GM18517 (cell line): Measurements from ENCODE around the gene TRIM3.
A peak's percentile ranks its signal among the peaks of the same experiment; 100 is the strongest.

Source experiments
- ATAC-seq: cut with Tn5 transposase; IDR thresholded peaks from one replicate; pipeline ENCODE4 v1.9.1; 2021; ENCODE audit warnings: mild to moderate bottlenecking, moderate library complexity; ENCODE audit not compliant: unreplicated experiment

The TRIM3 gene

DNA sequence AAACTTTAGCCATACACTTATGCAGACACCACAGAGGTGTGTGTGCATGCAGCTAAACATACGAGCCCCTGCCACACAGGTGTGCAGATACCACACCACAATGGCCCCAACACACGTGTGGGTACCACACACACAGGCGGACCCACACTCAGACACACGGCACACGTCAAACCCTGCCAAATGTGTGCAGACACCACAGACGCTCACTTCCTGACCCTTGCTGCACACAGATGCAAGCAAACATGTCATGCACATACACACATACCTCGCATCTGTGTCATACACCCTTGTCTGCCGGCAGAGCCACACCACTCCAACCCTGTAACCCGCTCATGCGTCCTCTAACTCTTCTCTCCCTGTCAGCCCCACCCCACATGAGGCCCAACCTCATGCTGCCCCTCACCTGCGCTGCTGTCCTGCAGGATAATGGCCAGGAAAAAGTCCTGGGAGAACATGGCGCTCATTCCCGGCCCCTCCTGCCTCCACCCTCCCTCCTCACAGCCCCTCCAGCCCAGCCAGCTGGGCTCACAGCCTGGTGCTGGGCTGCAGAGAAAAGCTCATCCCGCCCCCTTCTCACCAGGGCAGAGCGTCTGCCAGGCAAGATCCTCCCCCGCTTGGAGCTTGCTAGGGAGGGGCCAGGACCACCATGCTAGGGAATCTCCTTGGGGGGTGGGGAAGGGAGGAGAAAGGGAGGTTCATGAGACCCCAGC lies 69.2 kb downstream of the TRIM3 start:
- ATAC-seq, result no peak

DNA sequence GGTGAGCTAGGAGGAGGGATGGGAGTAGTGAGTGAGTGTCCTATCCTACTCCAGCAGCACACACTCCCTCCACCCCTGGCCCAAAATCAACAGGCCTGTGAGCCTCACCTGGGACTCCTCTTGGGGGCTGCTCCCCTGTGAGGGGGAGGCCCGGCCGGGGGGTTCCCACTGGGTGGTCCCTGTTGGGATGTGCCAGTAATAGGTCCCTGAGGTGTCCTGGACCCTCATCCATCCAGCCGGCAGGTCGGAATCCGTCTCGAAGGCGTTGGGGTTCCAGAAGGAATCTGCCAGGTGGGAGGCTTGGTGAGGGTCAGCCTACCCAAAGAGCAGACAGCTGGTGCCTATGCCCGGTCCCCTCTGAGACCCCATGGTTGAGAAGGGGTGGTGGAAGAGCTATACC lies 70.2 kb downstream of the TRIM3 start:
- no peak for ATAC-seq

DNA sequence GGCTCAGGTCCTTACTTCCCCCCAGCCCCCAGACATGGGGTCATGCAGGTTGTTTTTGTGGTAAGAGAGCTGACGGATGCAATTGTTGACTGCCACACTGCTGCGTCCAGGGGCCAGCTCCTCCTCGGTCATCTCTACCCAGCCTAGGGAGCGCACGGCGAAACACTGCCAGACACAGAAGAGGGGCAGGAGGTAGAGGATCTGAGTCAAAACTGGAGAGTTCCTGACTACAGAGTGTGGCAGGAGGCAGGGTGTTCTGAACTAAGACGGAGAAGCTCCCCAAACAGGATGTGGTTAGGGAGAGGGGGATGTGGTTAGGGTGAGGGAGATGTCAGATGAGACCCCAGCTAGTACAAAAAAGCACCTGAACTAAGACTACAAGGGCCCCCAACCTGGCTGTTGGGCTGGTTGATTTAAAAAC lies 71.2 kb downstream of the TRIM3 start:
- ATAC-seq, result peak; percentile 91

DNA sequence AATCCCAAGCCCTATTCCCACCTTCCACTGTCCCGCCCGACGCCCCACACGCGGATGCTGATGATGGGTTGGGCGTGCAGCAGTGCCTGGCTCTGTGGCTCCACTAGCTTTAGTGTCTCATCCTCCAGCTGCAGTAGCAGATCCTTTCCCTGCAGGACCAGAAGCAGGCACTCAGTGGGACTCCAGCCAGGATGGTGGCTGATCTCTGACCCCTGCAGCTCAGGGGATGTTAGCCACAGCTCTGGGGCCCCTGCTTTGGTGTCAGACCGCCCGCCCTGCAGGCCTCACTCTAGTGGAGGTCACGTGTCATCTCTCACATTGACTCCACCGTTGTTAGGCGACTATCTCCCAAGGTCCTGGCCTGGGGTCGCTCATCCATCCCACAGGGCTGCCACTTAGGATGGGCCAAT lies 71.7 kb downstream of the TRIM3 start:
- peak; percentile 56 for ATAC-seq

DNA sequence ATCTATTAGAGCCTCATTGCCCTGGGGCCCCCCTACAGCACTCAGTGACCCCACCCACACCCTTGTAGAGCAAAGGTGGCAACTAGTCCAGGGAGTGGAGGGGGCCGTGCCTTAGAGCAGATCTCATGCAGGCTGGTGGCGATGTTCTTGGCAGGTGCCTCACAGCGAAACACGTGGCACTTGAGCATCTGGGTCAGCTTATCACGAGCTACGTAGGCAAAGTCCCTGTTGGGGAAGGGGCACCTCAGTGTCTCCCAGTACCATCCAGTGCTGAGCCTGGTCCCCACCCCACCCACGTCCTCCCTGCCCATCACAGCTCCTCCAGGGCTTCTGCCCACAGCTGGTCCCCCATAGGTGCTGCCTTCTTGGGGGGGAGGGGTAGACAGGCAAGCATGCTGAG lies 72.3 kb downstream of the TRIM3 start:
- ATAC-seq, result no peak

DNA sequence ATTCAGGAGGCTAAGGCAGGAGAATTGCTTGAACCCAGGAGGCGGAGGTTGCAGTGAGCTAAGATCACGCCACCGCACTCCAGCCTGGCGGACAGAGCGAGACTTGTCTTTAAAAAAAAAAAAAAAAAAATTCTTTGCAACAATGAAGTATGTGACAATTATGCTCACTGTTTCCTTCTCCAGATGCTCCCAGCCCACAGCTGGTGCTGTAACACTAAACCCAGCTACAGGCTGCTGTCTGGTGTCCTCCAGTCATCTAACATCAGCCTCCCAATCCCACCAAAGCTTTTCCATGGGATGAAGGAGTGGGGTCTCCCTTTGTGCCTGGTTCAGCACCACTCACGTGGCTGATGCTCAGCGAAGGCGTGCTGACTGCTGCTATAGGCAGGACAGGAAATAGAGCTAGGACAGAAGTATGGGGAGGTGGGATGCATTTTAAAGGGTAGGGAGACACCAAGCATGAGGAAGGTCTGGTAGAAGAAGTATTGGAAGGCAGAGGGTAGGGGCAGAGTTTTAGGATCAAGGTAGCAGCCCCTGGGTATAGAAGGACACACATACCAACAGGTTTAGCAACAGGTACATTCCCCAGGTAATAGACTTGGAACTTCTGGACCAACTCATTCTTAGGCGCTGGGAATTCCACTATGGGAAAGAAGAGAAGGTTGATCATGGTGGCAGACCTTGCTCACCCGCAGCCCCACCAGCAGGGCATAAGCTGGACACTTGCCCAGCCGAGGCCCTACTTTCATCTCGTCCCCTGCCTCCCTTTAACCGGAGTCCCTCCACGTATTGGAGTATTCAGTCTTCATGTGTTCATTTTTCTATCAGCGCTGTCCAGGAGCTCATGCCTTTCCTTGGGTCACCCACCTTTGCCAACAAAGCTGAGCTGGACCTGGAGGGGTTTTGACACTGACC lies 73.1 kb downstream of the TRIM3 start:
- ATAC-seq, result no peak
